A549 (cell line): Measurements from ENCODE around the gene RPAP3. TPM values are rescaled to one million over a fixed set of nuclear protein-coding genes. Genes with fewer than 3 reads are reported as not detected.
"Not testable (repeated sequence)": the region's sequence is repeated elsewhere in the genome, so short reads cannot be mapped to it uniquely, and the experiment has no call there.

Experiments used
- ATAC-seq, 2 experiments: fragments of 200-7000 bp in 1 of 2; fragments of >200 bp in 1 of 2; cut with Nextera tagmentation in 1 of 2; cut with Tn5 transposase in 1 of 2; 3 replicates each; pipeline versions ENCODE4 v1.8.0 to v1.9.1; 2018 to 2020; ENCODE audit warnings: mild to moderate bottlenecking in 1 of 2, moderate library complexity in 1 of 2
- CTCF ChIA-PET: fragments of 300-600 bp; sonication (Branson Sonifier 250); formaldehyde crosslinking; extraction: SDS; loops from one replicate; lab custom pipeline; 2021; ENCODE audit warnings: antibody characterized with exemption, inconsistent platforms; lab: Yijun Ruan, JAX
- POLR2A ChIA-PET: fragments of 350-600 bp; formaldehyde crosslinking; extraction: SDS; loops from one replicate; lab custom pipeline; 2021; ENCODE audit warnings: antibody characterized with exemption, inconsistent platforms; lab: Yijun Ruan, JAX
- DNase-seq, 2 experiments: peaks; one replicate each; pipeline versions ENCODE4 v3.0.0 to v3.0.0-alpha.2; 2011 to 2016; ENCODE audit warnings: low read depth in 1 of 2, low spot score in 1 of 2
- FAIRE-seq: peaks from 2 replicates; lab custom pipeline; 2011; peaks lifted over from hg19 to GRCh38; lab: Jason Lieb, UNC
- H3K27ac ChIP-seq, 2 experiments: fragments of >200 bp; sonication (Bioruptor Twin); formaldehyde crosslinking; 3 replicates each; pipeline ENCODE4 v1.5.1; 2016 to 2017
- H3K4me1 ChIP-seq: fragments of >200 bp; sonication (Bioruptor Twin); formaldehyde crosslinking; 3 replicates; pipeline ENCODE4 v1.6.1; 2016
- H3K4me2 ChIP-seq: fragments of >200 bp; sonication (Bioruptor Twin); formaldehyde crosslinking; 3 replicates; pipeline ENCODE4 v1.6.1; 2016
- H3K4me3 ChIP-seq: fragments of >200 bp; sonication (Bioruptor Twin); formaldehyde crosslinking; 3 replicates; pipeline ENCODE4 v1.5.1; 2016
- H3K9me3 ChIP-seq: fragments of >200 bp; sonication (Bioruptor Twin); formaldehyde crosslinking; 3 replicates; pipeline ENCODE4 v1.6.1; 2016
- BHLHE40 ChIP-seq: IDR thresholded peaks from 2 replicates; pipeline ENCODE4 v1.6.1; 2012; ENCODE audit warnings: low read depth, low read length, inconsistent platforms
- CHD2 ChIP-seq: fragments of 150-350 bp; IDR thresholded peaks from 2 replicates; pipeline ENCODE4 v1.6.1; 2014; ENCODE audit warnings: low read length; ENCODE audit not compliant: partially characterized antibody
- EHMT2 ChIP-seq: fragments of 200-600 bp; sonication (generic); IDR thresholded peaks from 2 replicates; pipeline ENCODE4 v1.6.1; 2016; ENCODE audit warnings: antibody characterized with exemption, low read depth, mild to moderate bottlenecking, moderate library complexity
- ESRRA ChIP-seq: fragments of 150-350 bp; IDR thresholded peaks from 2 replicates; pipeline ENCODE4 v1.6.1; 2014; ENCODE audit warnings: mild to moderate bottlenecking, low read length, borderline replicate concordance
- FOSB ChIP-seq: fragments of 250-450 bp; sonication (Bioruptor Pico); IDR thresholded peaks from 2 replicates; pipeline ENCODE4 v1.5.0; 2020; ENCODE audit warnings: mild to moderate bottlenecking, moderate library complexity
- FOSL2 ChIP-seq, 2 experiments: fragments of 450-650 bp in 1 of 2; fragments of >200 bp in 1 of 2; sonication (Bioruptor Twin) in 1 of 2; formaldehyde crosslinking; IDR thresholded peaks; 2 replicates each; pipeline versions ENCODE4 v1.5.0 to v1.6.1; 2016 to 2020; ENCODE audit warnings: mild to moderate bottlenecking in 1 of 2, moderate library complexity in 1 of 2
- GATA3 ChIP-seq: IDR thresholded peaks from 2 replicates; pipeline ENCODE4 v1.6.1; 2012; ENCODE audit warnings: borderline replicate concordance
- HOXB13 ChIP-seq: fragments of 250-450 bp; sonication (Bioruptor Pico); IDR thresholded peaks from 2 replicates; pipeline ENCODE4 v1.5.0; 2020; ENCODE audit warnings: low read depth, mild to moderate bottlenecking, moderate library complexity
- HOXB5 ChIP-seq: fragments of 250-450 bp; sonication (Bioruptor Pico); IDR thresholded peaks from 2 replicates; pipeline ENCODE4 v1.5.0; 2020; ENCODE audit warnings: mild to moderate bottlenecking, moderate library complexity
- JUNB ChIP-seq: fragments of >200 bp; sonication (Bioruptor Twin); formaldehyde crosslinking; IDR thresholded peaks from 2 replicates; pipeline ENCODE4 v1.6.1; 2016
- KDM1A ChIP-seq: fragments of 200-600 bp; sonication (generic); IDR thresholded peaks from 2 replicates; pipeline ENCODE4 v1.6.1; 2016; ENCODE audit warnings: low read depth, mild to moderate bottlenecking
- MAFK ChIP-seq: fragments of 450-650 bp; IDR thresholded peaks from 2 replicates; pipeline ENCODE4 v1.6.1; 2014; ENCODE audit not compliant: partially characterized antibody
- MAZ ChIP-seq: fragments of 150-350 bp; IDR thresholded peaks from 2 replicates; pipeline ENCODE4 v1.6.1; 2014; ENCODE audit warnings: antibody characterized with exemption, low read depth, low read length, borderline replicate concordance
- MYC ChIP-seq: IDR thresholded peaks from 2 replicates; pipeline ENCODE4 v1.6.1; 2012; ENCODE audit warnings: mild to moderate bottlenecking, inconsistent platforms, low read length, improper control_type of control experiment, borderline replicate concordance
- RAD21 ChIP-seq, 2 experiments: fragments of >200 bp in 1 of 2; sonication (Bioruptor Twin) in 1 of 2; formaldehyde crosslinking in 1 of 2; IDR thresholded peaks in 1 of 2; conservative IDR thresholded peaks in 1 of 2; 2 replicates in 1 of 2; 3 replicates in 1 of 2; pipeline ENCODE4 v1.6.1; 2012 to 2018; ENCODE audit warnings: inconsistent platforms in 1 of 2
- RFX5 ChIP-seq: fragments of 450-650 bp; IDR thresholded peaks from 2 replicates; pipeline ENCODE4 v1.7.1; 2014; ENCODE audit warnings: antibody characterized with exemption, mild to moderate bottlenecking, moderate library complexity
- SMC3 ChIP-seq: fragments of >200 bp; sonication (Bioruptor Twin); formaldehyde crosslinking; IDR thresholded peaks from 3 replicates; pipeline ENCODE4 v1.6.1; 2018; ENCODE audit warnings: inconsistent platforms
- SREBF2 ChIP-seq: fragments of 450-650 bp; IDR thresholded peaks from 2 replicates; pipeline ENCODE4 v1.6.1; 2014; ENCODE audit warnings: mild to moderate bottlenecking, moderate library complexity
- ZFP36 ChIP-seq: fragments of 450-650 bp; IDR thresholded peaks from 2 replicates; pipeline ENCODE4 v1.6.1; 2014; ENCODE audit warnings: borderline replicate concordance; ENCODE audit not compliant: partially characterized antibody
- ZNF302 ChIP-seq: fragments of 250-450 bp; sonication (Bioruptor Pico); IDR thresholded peaks from 2 replicates; pipeline ENCODE4 v1.9.0; 2021; ENCODE audit warnings: inconsistent platforms, mild to moderate bottlenecking, moderate library complexity
- ZSCAN20 ChIP-seq: fragments of 250-450 bp; sonication (Bioruptor Pico); IDR thresholded peaks from 2 replicates; pipeline ENCODE4 v1.8.0; 2022; ENCODE audit warnings: mild to moderate bottlenecking, moderate library complexity
- WGBS: methylation state at CpG from one replicate; pipeline ENCODE4 v1.1.6; 2017; ENCODE audit errors: missing lambda C conversion rate; 5-methylcytosine and 5-hydroxymethylcytosine counted together
- polyA plus RNA-seq, 4 experiments: library from polyadenylated mRNA; depleted of rRNA in 3 of 4; stranded (reverse); fragments of >200 nt; fragmentation: RNase III in 1 of 4; extraction: RNeasy Plus Mini Kit Qiagen cat#74134 plus additional on column Dnase treatment in 1 of 4; gene quantifications; 2 replicates in 3 of 4; 3 replicates in 1 of 4; pipeline ENCODE4 v1.2.3, GENCODE V29; 2011 to 2017
- TF ChIP-seq, protein P1 (sequence below): fragments of >200 bp; sonication (Bioruptor Twin); formaldehyde crosslinking; IDR thresholded peaks from 3 replicates; pipeline ENCODE4 v1.6.1; 2016
- TF ChIP-seq, protein P2 (sequence below): IDR thresholded peaks from 2 replicates; pipeline ENCODE4 v1.6.1; 2012
- TF ChIP-seq, protein P3 (sequence below): fragments of >200 bp; sonication (Bioruptor Twin); formaldehyde crosslinking; IDR thresholded peaks from 2 replicates; pipeline ENCODE4 v1.6.1; 2016
- TF ChIP-seq, protein P4 (sequence below): fragments of 150-350 bp; IDR thresholded peaks from 2 replicates; pipeline ENCODE4 v1.6.1; 2014; ENCODE audit warnings: low read depth, mild to moderate bottlenecking, low read length
- TF ChIP-seq, protein P5 (sequence below): fragments of >200 bp; sonication (Bioruptor Twin); formaldehyde crosslinking; IDR thresholded peaks from 3 replicates; pipeline ENCODE4 v1.5.1; 2016

RPAP3 gene
- polyA plus RNA-seq, 2 of the 4 experiments (the other 2 are of a cell fraction): 51.6 to 74.6 TPM

DNA sequence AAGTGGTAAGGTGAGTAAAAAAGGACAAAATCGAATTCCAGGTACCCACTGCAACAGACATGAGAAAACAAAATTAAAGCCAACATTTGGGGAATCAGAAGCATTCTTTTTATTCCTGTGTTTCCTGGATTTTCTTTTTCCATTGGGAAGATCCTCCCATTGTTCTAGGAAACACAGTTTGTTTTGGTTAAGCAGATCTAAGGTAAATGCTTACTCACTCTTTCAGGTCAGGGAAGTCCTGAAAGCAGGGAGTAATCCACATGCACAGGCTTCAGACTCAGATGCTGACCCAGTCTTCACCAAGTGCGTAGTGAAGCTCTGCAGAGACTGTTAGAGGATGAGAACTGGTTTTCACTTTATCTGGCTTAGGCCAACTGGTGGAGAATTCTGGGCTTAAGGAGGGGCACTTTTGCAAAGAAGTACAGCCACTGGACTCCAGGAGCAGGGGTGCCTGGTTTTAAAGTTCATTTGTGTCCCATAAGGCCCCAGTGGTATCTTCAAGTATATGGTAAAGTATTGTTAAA lies 57.7 kb downstream of the RPAP3 start (continued):
- TF ChIP-seq, protein P1, sequence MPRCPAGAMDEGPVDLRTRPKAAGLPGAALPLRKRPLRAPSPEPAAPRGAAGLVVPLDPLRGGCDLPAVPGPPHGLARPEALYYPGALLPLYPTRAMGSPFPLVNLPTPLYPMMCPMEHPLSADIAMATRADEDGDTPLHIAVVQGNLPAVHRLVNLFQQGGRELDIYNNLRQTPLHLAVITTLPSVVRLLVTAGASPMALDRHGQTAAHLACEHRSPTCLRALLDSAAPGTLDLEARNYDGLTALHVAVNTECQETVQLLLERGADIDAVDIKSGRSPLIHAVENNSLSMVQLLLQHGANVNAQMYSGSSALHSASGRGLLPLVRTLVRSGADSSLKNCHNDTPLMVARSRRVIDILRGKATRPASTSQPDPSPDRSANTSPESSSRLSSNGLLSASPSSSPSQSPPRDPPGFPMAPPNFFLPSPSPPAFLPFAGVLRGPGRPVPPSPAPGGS: no peak

DNA sequence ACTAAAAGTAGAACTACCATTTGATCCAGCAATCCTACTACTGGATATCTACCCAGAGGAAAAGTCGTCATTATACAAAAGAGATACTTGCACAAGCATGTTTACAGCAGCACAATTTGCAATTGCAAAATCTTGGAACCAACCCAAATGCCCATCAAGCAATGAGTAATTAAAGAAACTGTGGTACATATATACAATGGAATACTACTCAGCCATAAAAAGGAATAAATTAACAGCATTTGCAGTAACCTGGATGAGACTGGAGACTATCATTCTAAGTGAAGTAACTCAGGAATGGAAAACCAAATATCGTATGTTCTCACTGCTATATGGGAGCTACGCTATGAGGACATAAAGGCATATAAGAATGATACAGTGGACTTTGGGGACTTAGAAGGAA lies 63.5 kb downstream of the RPAP3 start:
- ATAC-seq, FAIRE-seq, H3K4me2 ChIP-seq, DNase-seq, H3K27ac ChIP-seq, H3K4me3 ChIP-seq, H3K4me1 ChIP-seq, POLR2A ChIA-PET: not testable (repeated sequence)
- WGBS: 95% methylated on average over 3 of the region's 3 CpGs
- H3K9me3 ChIP-seq: peaks cover 18% of the 10 kb centered on the region; the same call in 2 of the 3 replicates
- CTCF ChIA-PET: interaction anchor here (1.4 kb wide), 1 partner anchor 10 kb away, joined by 3 read pairs; no protein-coding TSS in a partner anchor

DNA sequence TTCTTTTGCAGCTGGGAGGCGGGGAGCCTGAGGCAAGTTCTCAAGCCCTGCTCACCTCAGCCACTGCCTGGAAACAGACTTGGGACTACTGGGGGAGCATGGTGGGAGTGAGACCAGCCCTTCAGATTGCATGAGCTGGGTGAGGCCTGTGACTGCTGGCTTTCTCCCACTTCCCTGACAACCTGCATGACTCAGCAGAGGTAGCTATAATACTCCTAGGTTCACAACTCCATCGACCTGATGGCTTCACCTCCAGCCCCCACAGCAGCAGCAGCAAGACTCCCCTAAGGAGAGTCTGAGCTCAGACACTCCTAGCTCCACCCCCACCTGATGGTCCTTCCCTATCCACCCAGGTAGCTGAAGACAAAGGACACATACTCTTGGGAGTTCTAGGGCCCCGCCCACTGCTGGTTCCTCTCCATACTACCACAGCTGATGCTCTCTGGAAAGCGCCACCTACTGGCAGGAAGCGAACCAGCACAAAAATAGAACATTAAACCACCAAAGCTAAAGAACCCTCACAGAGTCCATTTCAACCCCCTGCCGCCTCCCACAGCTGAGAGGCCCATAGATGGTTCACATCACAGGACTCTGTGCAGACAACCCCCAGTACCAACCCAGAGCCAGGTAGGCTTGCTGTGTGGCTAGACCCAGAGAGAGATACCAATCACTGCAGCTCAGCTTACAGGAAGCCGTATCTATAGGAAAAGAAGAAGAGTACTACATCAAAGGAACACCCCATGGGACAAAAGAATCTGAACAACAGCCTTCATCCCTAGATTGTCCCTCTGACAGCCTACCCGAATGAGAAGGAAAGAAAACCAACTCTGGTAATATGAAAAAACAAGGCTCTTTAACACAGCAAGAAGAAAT lies 68.7 kb downstream of the RPAP3 start:
- ATAC-seq (peak in 1 of 2 experiments; percentile 76; a peak in 3 of 6 replicates), FAIRE-seq (no peak), DNase-seq (peak in 1 of 2 experiments; percentile 78)
- peak overlapping the region; percentile 36; the same call in 2 of the 3 replicates for H3K4me2 ChIP-seq
- H3K4me1 ChIP-seq: peaks cover 10% of the 10 kb centered on the region
- 49% methylated on average over 8 of the region's 8 CpGs for WGBS
- peaks cover 19% of the 10 kb centered on the region; the same call in 1 of the 3 replicates for H3K9me3 ChIP-seq
- ChIA-PET POLR2A (no interaction called here), CTCF (interaction anchor here (0.6 to 2.5 kb wide), 15 partner anchors 8 to 976 kb away, joined by 3 to 7 read pairs (median 3); no protein-coding TSS in a partner anchor)
- peak overlapping the region; percentile 59 to 75; a peak in 5 of 6 replicates for H3K27ac ChIP-seq
- TF ChIP-seq MYC (no peak), SREBF2 (no peak), BHLHE40 (no peak), RAD21 (conservative IDR thresholded peaks at IDR 0.05 in 1 of 2, IDR thresholded peaks at IDR 0.05 in 1 of 2) (peak; percentile 24 to 40; a peak in 3 of 5 replicates), ZSCAN20 (CRISPR knock-in tag) (no peak), ESRRA (no peak), MAZ (no peak), KDM1A (no peak), HOXB13 (no peak), ZNF302 (CRISPR knock-in tag) (no peak), EHMT2 (no peak), JUNB (no peak), HOXB5 (no peak), MAFK (peak; percentile 52), RFX5 (no peak), CHD2 (no peak), ZFP36 (no peak), GATA3 (no peak), FOSL2 (IDR thresholded peaks at IDR 0.05) (no peak), FOSL2 (CRISPR knock-in tag; IDR thresholded peaks at IDR 0.05) (no peak), SMC3 (0 out of 3 replicates have a peak, but pooled peaks have one; percentile 24), FOSB (CRISPR knock-in tag) (no peak)
- TF ChIP-seq, protein P2, sequence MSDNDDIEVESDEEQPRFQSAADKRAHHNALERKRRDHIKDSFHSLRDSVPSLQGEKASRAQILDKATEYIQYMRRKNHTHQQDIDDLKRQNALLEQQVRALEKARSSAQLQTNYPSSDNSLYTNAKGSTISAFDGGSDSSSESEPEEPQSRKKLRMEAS: no peak
- TF ChIP-seq, protein P3, sequence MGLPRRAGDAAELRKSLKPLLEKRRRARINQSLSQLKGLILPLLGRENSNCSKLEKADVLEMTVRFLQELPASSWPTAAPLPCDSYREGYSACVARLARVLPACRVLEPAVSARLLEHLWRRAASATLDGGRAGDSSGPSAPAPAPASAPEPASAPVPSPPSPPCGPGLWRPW: no peak
- TF ChIP-seq, protein P1: no peak
- TF ChIP-seq, protein P4, sequence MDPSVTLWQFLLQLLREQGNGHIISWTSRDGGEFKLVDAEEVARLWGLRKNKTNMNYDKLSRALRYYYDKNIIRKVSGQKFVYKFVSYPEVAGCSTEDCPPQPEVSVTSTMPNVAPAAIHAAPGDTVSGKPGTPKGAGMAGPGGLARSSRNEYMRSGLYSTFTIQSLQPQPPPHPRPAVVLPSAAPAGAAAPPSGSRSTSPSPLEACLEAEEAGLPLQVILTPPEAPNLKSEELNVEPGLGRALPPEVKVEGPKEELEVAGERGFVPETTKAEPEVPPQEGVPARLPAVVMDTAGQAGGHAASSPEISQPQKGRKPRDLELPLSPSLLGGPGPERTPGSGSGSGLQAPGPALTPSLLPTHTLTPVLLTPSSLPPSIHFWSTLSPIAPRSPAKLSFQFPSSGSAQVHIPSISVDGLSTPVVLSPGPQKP: no peak
- TF ChIP-seq, protein P5, sequence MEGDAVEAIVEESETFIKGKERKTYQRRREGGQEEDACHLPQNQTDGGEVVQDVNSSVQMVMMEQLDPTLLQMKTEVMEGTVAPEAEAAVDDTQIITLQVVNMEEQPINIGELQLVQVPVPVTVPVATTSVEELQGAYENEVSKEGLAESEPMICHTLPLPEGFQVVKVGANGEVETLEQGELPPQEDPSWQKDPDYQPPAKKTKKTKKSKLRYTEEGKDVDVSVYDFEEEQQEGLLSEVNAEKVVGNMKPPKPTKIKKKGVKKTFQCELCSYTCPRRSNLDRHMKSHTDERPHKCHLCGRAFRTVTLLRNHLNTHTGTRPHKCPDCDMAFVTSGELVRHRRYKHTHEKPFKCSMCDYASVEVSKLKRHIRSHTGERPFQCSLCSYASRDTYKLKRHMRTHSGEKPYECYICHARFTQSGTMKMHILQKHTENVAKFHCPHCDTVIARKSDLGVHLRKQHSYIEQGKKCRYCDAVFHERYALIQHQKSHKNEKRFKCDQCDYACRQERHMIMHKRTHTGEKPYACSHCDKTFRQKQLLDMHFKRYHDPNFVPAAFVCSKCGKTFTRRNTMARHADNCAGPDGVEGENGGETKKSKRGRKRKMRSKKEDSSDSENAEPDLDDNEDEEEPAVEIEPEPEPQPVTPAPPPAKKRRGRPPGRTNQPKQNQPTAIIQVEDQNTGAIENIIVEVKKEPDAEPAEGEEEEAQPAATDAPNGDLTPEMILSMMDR: peak; percentile 54
- no peak overlapping the region for H3K4me3 ChIP-seq
